Keratinocyte (primary cell): ENCODE measurements around the gene ADPRH. TPM values are rescaled to one million over a fixed set of nuclear protein-coding genes. Genes with fewer than 3 reads are reported as not detected.

ENCODE experiments used
- DNase-seq: peaks from one replicate; pipeline ENCODE4 v3.0.0-alpha.2; 2011; ENCODE audit warnings: low read depth, missing footprints, low spot score
- FAIRE-seq: peaks from 2 replicates; lab custom pipeline; 2011; peaks lifted over from hg19 to GRCh38; lab: Jason Lieb, UNC
- H2AFZ ChIP-seq: 2 replicates; pipeline ENCODE4 v1.6.0; 2012; ENCODE audit warnings: low read length, control low read depth, inconsistent platforms; ENCODE audit not compliant: control insufficient read depth
- H3K27ac ChIP-seq: 2 replicates; pipeline ENCODE4 v1.5.1; 2011; ENCODE audit warnings: low read length; ENCODE audit not compliant: control insufficient read depth, insufficient read depth
- H3K27me3 ChIP-seq: 3 replicates; pipeline ENCODE4 v1.6.0; 2011; ENCODE audit warnings: low read length; ENCODE audit not compliant: control insufficient read depth, insufficient read depth; ENCODE audit errors: extremely low read depth
- H3K36me3 ChIP-seq, 2 experiments: 2 replicates in 1 of 2; 3 replicates in 1 of 2; pipeline ENCODE4 v1.5.1; 2011; ENCODE audit warnings: low read length in 2 of 2, mild to moderate bottlenecking in 1 of 2; ENCODE audit not compliant: control insufficient read depth in 2 of 2, insufficient read depth in 2 of 2; ENCODE audit errors: extremely low read depth in 1 of 2
- H3K4me1 ChIP-seq: 3 replicates; pipeline ENCODE4 v1.5.1; 2011; ENCODE audit warnings: low read length; ENCODE audit not compliant: control insufficient read depth, insufficient read depth; ENCODE audit errors: extremely low read depth
- H3K4me2 ChIP-seq: 3 replicates; pipeline ENCODE4 v1.6.0; 2011; ENCODE audit warnings: low read depth, low read length; ENCODE audit not compliant: control insufficient read depth, insufficient read depth; ENCODE audit errors: extremely low read depth
- H3K4me3 ChIP-seq, 3 experiments: fragments of 200-600 bp in 1 of 3; sonication (generic) in 1 of 3; 2 replicates in 2 of 3; 3 replicates in 1 of 3; pipeline ENCODE4 v1.5.1; 2011 to 2016; ENCODE audit warnings: low read length in 3 of 3, mild to moderate bottlenecking in 3 of 3, control low read depth in 2 of 3, inconsistent platforms in 1 of 3, low read depth in 1 of 3, mixed read lengths in 1 of 3, mixed run types in 1 of 3, moderate library complexity in 1 of 3; ENCODE audit not compliant: control insufficient read depth in 2 of 3, insufficient read depth in 2 of 3; ENCODE audit errors: extremely low read depth in 1 of 3
- H3K79me2 ChIP-seq: 2 replicates; pipeline ENCODE4 v1.6.0; 2012; ENCODE audit warnings: low read length; ENCODE audit not compliant: control insufficient read depth, insufficient read depth
- H3K9ac ChIP-seq: 3 replicates; pipeline ENCODE4 v1.6.0; 2011; ENCODE audit warnings: low read length; ENCODE audit not compliant: control insufficient read depth, insufficient read depth; ENCODE audit errors: extremely low read depth
- H3K9me1 ChIP-seq: 3 replicates; pipeline ENCODE4 v1.6.0; 2011; ENCODE audit warnings: low read length; ENCODE audit not compliant: control insufficient read depth, insufficient read depth; ENCODE audit errors: extremely low read depth
- H3K9me3 ChIP-seq: 2 replicates; pipeline ENCODE4 v1.5.1; 2012; ENCODE audit warnings: low read depth, low read length; ENCODE audit not compliant: control insufficient read depth
- H4K20me1 ChIP-seq: 3 replicates; pipeline ENCODE4 v1.6.0; 2011; ENCODE audit warnings: low read length; ENCODE audit not compliant: control insufficient read depth, insufficient read depth; ENCODE audit errors: extremely low read depth
- EZH2 ChIP-seq: IDR thresholded peaks from one replicate; pipeline ENCODE4 v1.6.1; 2012; ENCODE audit warnings: inconsistent platforms, mild to moderate bottlenecking, low read length, moderate library complexity
- dilution Hi-C: fragments of 300-500 bp; cut with MboI; formaldehyde crosslinking; loops from one replicate; pipeline ENCODE4 v1.7.0; 2020; ENCODE audit warnings: low sequenced_read_pairs; ENCODE audit not compliant: extremely low pct_ligation_motif_present
- polyA plus RNA-seq, 5 experiments: library from polyadenylated mRNA; depleted of rRNA in 3 of 5; stranded (reverse) in 3 of 5; stranded (forward) in 1 of 5; unstranded in 1 of 5; fragments of >200 nt; gene quantifications; 1 replicate in 1 of 5; 2 replicates in 3 of 5; 3 replicates in 1 of 5; pipeline versions ENCODE4 v1.2.1 to v1.2.3, GENCODE V29; 2011 to 2012; ENCODE audit warnings: missing spikeins in 2 of 5, low read depth in 1 of 5, low replicate concordance in 1 of 5
- TF ChIP-seq, protein P1 (sequence below), 3 experiments: IDR thresholded peaks in 1 of 3; conservative IDR thresholded peaks in 1 of 3; optimal IDR thresholded peaks in 1 of 3; 2 replicates in 2 of 3; 3 replicates in 1 of 3; pipeline versions ENCODE3 to v1.5.1; 2011; ENCODE audit warnings: low read length in 3 of 3, mild to moderate bottlenecking in 3 of 3, moderate library complexity in 2 of 3, control low read depth in 1 of 3, inconsistent platforms in 1 of 3; ENCODE audit not compliant: insufficient read depth in 2 of 3; ENCODE audit errors: extremely low read depth in 1 of 3

The ADPRH gene
- polyA plus RNA-seq, 1 donor (not counting 4 experiments of a cell fraction or from before 2014, with no cell fraction given): 0.39 TPM

DNA sequence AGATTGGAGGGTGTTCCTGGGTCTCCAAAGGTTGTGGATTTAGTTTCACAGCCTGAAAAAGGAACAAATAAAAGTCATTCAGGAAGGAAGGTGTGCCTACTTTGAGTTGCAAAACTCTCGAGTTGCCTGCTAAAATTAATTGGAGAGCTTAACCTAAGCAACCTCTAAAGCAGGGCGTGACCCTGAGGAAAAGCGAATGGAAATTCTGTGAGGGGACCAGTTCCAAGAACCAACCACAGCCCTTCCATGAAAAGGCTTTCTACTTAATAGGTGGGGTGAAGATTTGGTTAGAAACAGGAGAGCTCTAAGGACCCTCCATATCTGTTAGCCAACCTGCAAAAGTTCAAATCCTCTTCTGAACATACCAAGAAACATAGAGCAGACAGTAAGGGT is 21.4 kb upstream of the ADPRH start:
- H3K9me3 ChIP-seq: no peaks in the 10 kb centered on the region
- DNase-seq (no peak), FAIRE-seq (no peak)
- H3K36me3 ChIP-seq: no peaks in the 10 kb centered on the region
- H3K4me2 ChIP-seq: no peak overlapping the region
- H4K20me1 ChIP-seq: no peaks in the 10 kb centered on the region
- H3K4me3 ChIP-seq: no peak overlapping the region
- no peaks in the 10 kb centered on the region for H3K79me2 ChIP-seq
- no peak for TF ChIP-seq EZH2
- TF ChIP-seq, protein P1, sequence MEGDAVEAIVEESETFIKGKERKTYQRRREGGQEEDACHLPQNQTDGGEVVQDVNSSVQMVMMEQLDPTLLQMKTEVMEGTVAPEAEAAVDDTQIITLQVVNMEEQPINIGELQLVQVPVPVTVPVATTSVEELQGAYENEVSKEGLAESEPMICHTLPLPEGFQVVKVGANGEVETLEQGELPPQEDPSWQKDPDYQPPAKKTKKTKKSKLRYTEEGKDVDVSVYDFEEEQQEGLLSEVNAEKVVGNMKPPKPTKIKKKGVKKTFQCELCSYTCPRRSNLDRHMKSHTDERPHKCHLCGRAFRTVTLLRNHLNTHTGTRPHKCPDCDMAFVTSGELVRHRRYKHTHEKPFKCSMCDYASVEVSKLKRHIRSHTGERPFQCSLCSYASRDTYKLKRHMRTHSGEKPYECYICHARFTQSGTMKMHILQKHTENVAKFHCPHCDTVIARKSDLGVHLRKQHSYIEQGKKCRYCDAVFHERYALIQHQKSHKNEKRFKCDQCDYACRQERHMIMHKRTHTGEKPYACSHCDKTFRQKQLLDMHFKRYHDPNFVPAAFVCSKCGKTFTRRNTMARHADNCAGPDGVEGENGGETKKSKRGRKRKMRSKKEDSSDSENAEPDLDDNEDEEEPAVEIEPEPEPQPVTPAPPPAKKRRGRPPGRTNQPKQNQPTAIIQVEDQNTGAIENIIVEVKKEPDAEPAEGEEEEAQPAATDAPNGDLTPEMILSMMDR (optimal IDR thresholded peaks at IDR 0.05 in 1 of 3, IDR thresholded peaks at IDR 0.05 in 1 of 3, conservative IDR thresholded peaks at IDR 0.05 in 1 of 3; ENCODE audit: extremely low read depth in 1 of 3, insufficient read depth in 2 of 3, low read length in 3 of 3): no peak
- H3K9me1 ChIP-seq: no peaks in the 10 kb centered on the region
- H3K9ac ChIP-seq: no peak overlapping the region
- dilution Hi-C loops: no loop called here
- no peak overlapping the region for H3K27ac ChIP-seq
- H3K4me1 ChIP-seq: no peaks in the 10 kb centered on the region
- no peaks in the 10 kb centered on the region for H3K27me3 ChIP-seq
- H2AFZ ChIP-seq: no peak overlapping the region

DNA sequence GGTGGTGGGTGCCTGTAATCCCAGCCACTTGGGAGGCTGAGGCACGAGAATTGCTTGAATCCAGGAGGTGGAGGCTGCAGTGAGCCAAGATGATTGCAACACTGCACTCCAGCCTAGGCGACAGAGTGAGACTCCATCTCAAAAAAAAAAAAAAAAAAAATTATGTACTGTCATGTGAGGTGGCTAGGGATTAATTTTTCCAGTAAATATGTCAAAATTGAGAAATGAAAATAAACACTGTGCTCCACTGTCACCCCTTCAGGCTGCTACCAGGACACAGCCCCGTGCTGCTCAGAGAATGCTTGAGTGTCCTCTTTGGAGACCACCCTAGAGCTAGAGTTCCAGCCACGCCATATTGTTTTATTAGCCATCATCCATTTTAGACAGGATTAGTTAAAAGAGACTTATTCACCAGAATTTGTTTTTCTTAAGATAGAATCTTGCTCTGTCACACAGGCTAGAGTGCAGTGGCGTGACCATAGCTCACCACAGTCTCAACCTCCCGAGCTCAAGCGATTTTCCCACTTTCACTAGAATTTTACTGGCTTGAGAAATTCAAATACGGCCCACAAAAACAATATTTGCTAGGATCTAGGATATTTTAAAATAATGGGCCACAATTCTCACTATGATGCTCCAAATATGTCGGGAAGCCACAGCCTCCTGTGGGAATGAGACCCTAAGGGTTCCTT is 20.5 kb upstream of the ADPRH start:
- H3K9ac ChIP-seq: no peak overlapping the region
- H3K36me3 ChIP-seq: no peaks in the 10 kb centered on the region
- H3K79me2 ChIP-seq: no peaks in the 10 kb centered on the region
- H3K4me1 ChIP-seq: no peaks in the 10 kb centered on the region
- H4K20me1 ChIP-seq: no peaks in the 10 kb centered on the region
- TF ChIP-seq EZH2: no peak
- TF ChIP-seq, protein P1 (optimal IDR thresholded peaks at IDR 0.05 in 1 of 3, IDR thresholded peaks at IDR 0.05 in 1 of 3, conservative IDR thresholded peaks at IDR 0.05 in 1 of 3; ENCODE audit: extremely low read depth in 1 of 3, insufficient read depth in 2 of 3, low read length in 3 of 3): no peak
- no peak overlapping the region for H3K4me2 ChIP-seq
- no peaks in the 10 kb centered on the region for H3K27me3 ChIP-seq
- dilution Hi-C loops: no loop called here
- H3K9me3 ChIP-seq: no peaks in the 10 kb centered on the region
- H3K4me3 ChIP-seq: no peak overlapping the region
- no peaks in the 10 kb centered on the region for H3K9me1 ChIP-seq
- FAIRE-seq (no peak), DNase-seq (no peak)
- no peak overlapping the region for H3K27ac ChIP-seq
- no peak overlapping the region for H2AFZ ChIP-seq
